Effector CD8-positive, alpha-beta T cell (primary cell): ENCODE measurements around the gene NHLRC3.
"Not testable (repeated sequence)": the region's sequence is repeated elsewhere in the genome, so short reads cannot be mapped to it uniquely, and the experiment has no call there.

Source experiments
- DNase-seq: peaks from one replicate; lab custom pipeline; 2025; lab: John Stamatoyannopoulos, UW
- total RNA-seq, 4 experiments: gene quantifications; one replicate each; lab custom pipeline; 2026; lab: John Stamatoyannopoulos, UW

Gene NHLRC3, protein sequence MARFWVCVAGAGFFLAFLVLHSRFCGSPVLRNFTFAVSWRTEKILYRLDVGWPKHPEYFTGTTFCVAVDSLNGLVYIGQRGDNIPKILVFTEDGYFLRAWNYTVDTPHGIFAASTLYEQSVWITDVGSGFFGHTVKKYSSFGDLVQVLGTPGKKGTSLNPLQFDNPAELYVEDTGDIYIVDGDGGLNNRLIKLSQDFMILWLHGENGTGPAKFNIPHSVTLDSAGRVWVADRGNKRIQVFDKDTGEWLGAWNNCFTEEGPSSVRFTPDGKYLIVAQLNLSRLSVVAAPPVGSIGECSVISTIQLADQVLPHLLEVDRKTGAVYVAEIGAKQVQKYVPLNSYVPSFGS
- total RNA-seq: 23.9 to 50.5 (median 32.9) reads per million in 4 experiments

DNA sequence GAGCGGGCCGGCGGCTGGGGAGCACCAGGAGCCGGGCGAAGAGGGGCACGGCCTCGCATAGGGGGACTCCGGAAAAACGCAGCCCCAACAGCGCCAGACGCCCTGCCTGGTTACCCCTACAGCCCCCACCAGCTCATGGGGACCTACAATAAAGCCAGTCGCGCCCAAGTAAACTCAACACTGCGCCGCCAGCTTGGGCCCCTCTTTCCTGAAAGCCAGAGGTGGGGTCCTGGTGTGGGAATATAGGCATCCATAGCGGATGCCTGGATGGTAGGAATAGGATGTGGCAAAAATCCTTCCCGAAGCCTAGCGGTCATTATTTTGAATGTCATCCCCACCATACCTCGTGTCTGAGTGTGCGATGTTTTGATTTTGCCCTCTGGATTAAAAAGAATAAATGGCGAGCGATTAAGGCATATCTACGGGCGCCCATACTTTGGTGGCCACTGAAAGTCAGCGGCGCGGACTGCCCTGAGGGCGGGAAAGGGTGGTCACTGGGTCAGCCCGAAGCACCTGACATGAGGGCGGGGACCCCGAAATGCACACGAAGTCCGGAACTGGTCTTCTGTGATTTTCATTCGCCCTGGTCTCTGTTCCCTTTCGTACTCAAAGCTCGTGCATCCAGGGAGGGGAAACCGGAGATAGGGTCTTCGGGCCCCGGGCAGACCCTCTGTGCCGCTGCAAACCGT, at the start of gene NHLRC3, which contains the start of gene PROSER1:
Gene NHLRC3, plus strand, starts transcription at position 577 of the 689 bp plus-strand sequence. CDS start 184 bp downstream, outside the sequence.
Gene PROSER1, minus strand, starts transcription at position 210 of the 689 bp plus-strand sequence. CDS start 847 bp downstream, outside the sequence.
- DNase-seq: peak; percentile 78

DNA sequence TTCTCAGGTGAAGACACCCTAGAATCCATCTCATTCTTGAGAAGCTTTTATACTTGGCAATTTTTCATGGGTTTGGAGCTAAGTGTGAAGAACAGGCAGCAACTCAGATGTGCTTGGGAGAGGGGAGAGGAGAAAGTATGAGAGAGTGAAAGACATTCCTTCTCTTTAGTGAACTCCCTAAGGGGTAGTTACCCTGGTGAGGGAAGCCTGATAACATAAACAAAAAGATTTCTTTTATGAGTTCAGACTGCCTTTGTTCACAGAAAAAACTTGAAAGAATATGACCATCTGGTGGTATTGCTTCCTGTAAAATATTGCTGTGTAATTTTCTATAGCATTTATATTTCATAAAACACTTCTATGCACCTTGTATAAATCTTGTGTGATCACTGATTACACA, 47.6 kb upstream of the NHLRC3 start, which contains the start of gene STOML3:
Gene STOML3, minus strand, starts transcription at position 139 of the 400 bp plus-strand sequence. Its CDS starts 110 bp downstream, at position 29.
- no peak for DNase-seq

DNA sequence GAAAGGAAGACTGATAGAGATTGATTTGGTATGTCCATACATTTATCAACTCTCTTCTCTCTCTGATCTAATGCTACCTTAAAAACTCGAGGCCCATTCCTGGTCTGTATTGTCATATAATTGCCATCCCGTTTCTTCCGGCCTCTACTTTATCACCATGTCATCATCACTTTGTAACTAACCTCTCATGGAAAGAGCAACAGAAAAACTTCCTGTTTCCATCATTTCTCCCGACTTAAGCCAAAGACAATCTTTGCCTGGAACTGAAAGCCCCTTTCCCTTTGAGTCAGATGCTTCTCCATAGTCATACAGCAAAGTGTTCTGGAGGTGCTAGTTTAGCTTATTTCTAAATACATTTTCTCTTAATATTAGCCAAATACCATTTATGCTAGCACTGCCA, 44.9 kb upstream of the NHLRC3 start:
- no peak for DNase-seq

DNA sequence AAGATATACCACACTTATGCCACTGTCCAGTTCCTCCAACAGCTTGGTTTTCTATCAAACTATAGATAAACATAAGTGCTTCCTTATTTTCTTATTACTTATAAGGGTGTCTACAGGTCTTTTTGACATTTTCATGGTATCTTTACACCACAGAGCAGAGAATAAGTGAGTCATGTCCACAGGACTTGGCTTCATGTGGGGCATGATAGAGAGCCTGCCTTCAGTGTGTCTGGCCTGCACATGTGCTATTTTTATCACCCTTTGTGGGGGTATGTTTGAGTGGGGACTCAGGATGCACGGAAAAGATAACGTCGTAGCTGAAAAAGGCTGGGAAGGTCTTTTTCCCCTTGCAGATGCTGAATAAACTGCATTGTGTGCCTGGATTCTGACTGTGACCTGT, 39.5 kb upstream of the NHLRC3 start:
- DNase-seq: no peak

DNA sequence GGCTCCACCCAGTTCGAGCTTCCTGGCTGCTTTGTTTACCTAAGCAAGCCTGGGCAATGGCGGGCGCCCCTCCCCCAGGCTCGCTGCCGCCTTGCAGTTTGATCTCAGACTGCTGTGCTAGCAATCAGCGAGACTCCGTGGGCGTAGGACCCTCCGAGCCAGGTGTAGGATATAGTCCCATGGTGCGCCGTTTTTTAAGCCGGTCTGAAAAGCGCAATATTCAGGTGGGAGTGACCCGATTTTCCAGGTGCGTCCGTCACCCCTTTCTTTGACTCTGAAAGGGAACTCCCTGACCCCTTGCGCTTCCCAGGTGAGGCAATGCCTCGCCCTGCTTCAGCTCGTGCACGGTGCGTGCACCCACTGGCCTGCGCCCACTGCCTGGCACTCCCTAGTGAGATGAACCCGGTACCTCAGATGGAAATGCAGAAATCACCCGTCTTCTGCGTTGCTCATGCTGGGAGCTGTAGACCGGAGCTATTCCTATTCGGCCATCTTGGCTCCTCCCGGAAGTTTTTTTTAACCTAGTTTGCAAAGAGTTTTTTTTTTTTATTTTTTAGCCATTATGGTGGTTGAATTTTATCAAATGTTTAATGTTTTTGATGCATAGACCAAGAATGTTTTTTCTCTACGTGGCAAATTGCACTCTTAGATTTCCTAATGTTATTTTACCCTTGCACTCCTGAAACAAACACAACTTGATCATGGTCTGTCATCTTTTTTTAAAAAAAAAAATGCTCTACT, 31.7 kb upstream of the NHLRC3 start:
- not testable (repeated sequence) for DNase-seq

DNA sequence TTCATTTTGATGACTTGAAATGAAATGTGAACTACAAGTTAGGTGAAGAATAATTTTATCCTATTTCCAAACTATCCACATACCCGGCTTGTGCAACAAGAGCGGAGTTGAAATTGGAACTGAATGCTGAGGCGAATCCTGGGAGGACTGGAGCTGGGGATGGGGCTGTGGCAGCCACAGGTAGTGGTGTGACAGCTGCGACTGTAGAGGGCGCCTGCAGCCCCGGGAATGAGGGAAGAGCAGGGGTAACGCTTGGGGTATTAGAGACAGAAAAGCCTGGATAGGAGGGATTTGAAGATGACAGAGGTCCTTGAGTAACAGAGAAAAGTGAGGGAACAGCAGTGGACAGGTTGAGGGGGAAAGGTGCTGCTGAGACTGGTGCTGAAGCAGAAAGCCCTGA, 25.6 kb upstream of the NHLRC3 start:
- DNase-seq: no peak

DNA sequence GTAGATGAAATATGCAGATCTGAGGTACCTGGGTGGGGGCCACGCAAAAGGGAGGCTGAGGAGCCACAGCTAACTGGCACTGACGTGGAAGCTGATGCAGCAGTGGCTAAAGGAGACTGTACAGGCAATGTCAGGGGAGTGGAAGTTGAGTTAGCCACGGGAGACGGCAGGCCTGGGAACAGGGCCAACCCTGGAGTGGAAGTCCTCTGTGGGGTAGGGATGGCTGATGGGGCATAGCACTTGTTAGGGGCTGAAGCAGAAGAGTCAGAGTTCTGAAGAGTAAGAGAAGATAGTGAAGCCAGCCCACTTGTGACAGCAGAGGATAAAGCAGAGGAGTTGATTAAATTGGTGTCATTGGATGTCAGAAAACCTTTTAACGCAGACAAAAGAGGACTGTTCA, 24.8 kb upstream of the NHLRC3 start:
- no peak for DNase-seq

DNA sequence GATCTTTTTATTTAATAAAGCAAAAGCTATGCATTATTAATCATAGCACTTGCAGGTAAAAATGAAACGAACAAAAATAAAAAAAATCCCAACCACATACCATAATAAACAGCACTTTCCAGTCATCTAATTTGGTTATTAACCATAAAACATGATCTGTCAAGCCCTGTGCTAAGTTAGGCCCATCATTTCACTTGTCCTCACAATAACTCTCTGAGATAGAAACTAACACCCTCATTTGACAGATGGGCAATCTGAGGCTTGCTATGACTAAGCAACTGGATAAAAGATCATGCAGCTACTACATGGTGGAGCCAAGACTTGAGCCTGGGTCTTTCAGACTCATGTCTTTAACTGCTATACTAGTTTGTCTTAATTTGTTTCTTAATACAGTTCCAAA, 22.2 kb upstream of the NHLRC3 start:
- no peak for DNase-seq

DNA sequence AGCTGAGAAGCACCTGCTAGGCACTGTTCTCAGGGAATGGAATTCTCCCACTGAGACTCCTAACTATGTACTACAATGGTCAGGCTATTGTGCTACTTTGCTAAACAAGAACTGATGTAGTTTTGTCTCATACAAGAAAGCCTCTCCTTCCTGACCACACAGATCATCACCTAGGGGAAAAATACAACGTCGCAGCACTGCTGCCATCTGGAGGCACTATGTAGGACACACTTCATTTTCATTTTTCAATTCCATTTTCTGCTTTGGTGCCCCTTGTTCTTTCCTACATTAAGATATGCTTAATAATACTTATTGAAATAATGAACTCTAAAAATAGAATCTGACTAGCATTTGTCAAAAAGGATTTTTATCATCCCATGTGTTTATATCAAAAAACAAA, 21.5 kb upstream of the NHLRC3 start:
- DNase-seq: no peak

DNA sequence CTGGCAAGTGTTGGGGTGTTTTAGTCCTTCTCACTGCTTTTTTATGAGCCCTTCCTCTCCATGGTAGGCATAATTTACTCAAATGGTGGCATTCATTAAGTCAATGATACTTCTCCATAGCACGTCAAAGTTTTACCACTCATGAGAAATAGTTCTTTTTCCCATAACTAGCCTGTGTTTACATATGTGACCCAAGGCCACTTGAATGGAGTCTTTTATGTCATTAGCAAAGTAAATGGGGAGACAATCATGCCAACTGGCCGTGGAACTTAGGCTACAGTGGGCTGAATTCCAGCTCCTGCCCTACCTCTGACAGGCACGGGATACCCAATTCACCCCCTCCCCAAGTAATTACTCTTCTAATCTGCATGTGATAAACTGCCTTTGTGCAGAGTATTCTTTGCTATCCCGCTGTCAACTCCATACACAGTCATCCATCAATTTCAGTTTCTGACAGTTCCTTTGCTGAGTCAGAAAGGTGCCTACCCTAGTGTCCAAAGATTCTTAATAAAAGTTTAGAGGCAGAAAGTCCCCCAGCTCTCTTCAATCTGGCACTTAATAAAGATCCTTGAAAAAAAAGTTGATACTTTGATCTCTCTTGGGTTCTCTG, 17.3 kb upstream of the NHLRC3 start:
- DNase-seq: no peak

DNA sequence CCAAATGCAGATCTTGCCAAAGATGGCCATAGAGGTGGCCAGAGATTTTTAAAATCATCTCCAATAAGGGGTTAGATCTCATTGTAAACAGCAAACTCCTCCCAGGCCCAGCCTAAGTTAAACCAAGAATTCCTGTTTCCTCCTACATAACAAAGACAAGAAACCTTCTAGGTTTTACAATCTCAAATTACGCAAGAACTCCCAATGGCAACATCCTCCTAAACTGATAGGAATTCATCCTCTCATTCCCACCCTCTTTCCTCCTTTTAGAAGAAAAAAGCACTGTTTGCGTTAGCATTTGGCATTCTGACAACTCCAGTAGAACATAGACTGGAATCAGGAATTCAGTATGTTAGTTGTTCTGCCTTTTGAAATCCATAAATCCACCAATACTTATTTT, 14.9 kb upstream of the NHLRC3 start:
- no peak for DNase-seq

DNA sequence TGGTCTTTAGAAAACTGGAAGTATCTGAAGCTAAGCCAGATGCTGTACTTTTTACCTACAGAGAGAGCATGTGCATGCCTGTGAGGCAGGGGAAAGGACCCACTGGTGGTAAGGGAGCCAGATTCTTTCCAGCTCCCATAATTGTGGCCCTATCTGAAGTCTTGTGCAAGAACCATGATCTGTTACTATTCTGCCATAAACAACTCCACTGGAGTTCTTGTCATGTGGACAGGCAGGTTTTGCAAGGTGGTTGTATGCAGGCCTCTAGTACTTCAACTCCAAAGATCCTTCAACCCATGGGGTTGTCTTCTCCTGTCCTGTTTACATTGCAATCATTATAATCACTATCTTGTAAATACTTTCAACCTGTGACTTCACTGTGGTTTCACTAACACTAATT, 14.5 kb upstream of the NHLRC3 start:
- DNase-seq: no peak

DNA sequence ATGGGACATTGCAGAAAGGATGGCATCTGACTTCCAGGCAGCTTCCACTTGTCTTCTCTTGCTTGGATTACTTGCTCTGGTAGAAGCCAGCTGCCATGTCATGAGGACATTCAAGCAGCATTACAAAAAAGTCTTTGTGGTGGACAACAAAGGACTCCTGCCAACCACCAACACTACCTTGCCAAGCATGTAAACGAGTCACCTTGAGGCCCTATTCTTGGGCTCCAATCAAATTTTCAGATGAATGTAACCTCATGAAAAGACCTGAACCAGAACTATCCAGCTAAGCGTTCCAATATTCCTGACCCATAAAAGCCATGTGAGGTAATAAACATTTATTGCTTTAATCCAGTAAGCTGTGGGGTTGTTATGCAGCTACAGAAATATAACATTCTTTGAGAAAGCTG, 12.8 kb upstream of the NHLRC3 start:
- DNase-seq: no peak

DNA sequence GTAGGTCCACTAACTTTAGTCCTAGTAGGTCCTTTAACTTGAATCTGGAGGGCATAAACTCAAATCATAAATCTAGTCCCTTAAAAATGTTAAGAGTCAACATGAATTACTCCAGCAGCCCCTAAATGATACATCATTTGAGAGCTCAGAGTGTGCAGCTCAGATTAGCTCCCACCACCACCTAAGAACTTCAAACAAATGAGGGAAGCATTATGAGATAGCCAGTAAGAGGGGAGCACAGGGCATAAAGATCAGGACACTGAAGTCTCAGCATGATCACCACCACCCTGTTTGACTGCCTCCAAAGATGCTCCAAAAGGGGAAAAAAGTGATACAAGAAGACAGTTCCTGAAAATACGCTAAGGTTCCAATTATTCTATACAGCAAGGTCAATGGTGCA, 6.1 kb upstream of the NHLRC3 start:
- no peak for DNase-seq

DNA sequence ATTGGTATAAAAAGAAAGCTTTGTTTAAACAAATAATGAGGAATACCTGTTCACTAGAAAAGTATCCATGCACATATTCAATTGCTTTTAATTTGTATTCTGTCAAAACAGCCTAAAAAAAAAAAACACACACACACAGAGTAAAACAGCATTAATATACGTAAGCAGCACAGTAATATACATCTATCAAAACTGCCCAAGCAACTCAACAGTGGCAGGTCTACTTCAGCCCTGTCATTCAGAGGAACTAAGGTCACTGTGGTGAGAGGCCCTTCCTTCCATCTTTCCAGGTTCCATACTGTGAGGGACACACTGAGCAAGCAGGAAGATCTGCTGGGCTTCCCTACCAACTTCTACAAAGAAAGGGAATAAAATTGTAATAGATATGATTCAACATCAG, 4.2 kb upstream of the NHLRC3 start:
- no peak for DNase-seq

DNA sequence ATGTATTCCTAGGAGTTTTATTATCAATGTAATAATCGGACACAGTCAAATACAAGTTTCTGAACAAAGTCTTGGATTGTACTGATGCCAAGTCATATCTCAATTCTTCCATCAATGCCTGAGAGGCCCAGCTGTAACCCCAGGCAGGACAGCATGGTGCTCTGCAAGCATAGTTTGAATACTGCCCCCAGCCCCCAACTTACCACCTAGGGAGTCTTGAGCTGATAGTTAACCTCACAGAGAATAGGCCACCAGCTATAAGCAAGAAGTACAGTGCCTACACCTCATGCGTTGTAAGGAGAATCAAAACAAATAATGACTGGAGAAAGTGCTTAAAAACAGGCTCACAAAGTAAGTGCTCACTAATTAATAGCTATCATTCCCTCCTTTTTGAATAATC, 3.1 kb upstream of the NHLRC3 start:
- no peak for DNase-seq

DNA sequence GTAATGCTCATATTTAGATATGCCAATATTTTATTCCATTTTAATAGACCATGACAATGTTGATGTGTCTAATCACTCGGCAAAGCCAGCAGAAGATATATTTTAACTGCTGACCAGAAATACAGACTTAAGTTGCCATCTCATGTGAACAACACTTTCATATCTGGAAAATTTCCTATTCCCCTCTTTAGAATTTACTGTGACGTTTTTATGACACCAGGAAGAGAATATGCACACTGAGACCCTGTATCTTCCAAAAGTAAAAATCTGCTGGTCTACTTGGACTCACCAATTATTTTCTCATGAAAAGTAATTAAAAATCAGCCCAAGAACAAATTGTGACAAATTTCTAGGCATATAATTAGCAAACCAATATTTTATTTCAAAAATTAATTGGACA, 2.5 kb upstream of the NHLRC3 start:
- no peak for DNase-seq

DNA sequence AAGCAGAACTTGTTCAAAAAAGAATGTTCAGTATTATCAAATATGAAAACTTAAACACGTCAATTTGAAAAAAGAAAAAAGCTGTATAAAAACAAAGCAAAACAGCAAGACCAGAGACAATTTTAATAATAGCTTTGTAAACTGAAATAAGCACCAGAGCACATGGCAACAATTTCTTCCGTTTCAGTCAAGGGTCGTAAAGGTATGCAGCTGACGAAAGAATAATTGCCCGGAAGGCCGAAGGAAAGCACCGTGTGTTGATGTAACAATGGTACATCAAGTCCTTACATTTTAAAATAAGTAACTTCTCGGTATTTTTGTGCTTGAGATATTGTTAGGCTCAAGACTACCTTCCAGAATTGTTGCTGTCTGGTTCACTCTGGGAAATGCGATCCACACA, 2.0 kb upstream of the NHLRC3 start:
- DNase-seq: no peak

DNA sequence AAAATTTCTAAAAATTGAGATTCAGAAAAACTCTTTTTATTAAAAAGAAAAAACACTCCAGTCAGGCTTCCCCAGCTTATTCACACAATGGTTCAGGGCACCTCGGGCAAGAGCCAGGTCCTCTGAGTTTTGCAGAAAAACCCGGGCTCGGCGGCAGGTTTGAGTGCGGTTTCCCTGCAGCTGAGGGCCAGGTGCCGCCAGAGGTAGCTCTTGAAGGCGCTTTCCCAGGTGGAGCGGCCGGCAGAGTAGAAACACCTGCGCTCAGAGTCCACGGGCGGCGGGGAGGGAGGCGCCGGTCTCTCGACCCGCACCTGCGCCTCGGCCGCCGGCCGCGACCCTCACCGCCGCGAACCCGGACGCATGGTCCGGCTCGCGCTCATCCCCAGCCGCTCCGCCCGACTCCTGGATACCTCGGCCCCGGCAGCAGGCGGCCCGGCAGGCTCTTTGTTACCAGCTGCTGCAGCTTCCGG, 811 bp upstream of the NHLRC3 start:
- DNase-seq: peak; percentile 33

DNA sequence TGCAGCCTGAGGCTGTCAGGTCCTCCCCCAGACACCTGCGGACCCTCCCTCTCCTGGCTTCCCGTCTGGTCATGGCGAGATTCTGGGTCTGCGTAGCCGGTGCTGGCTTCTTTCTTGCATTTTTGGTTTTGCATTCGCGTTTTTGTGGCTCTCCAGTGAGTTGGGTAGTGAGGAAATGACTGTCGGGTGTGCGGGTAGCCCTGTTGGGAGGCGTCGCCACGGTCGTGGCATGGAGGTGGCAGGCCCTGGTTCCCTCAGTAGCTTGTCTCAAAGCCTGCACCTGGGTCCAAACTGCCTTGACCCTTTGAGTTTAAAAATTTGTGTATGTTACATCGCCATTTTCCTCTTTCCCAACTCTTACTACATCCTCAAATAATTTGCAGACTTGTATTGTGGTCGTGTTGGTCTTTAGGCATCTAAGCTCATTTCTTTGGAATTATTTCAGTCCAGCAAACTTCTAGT, 344 bp downstream of the NHLRC3 start:
- peak; percentile 30 for DNase-seq

DNA sequence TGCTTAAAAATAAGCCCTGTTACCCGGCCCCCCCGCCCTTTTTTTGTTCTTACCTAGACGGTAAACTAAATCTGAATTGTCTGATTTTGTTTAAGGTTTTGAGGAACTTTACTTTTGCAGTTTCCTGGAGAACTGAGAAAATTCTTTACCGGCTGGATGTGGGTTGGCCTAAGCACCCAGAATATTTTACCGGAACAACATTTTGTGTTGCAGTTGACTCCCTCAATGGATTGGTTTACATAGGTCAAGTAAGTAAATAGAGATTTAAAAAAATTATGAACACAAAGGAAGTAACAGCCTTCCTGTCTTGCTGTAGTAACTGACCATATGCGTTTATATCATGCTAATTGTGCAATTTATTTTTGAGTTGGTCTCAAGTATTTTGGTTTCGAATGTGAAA, 785 bp downstream of the NHLRC3 start:
- no peak for DNase-seq

DNA sequence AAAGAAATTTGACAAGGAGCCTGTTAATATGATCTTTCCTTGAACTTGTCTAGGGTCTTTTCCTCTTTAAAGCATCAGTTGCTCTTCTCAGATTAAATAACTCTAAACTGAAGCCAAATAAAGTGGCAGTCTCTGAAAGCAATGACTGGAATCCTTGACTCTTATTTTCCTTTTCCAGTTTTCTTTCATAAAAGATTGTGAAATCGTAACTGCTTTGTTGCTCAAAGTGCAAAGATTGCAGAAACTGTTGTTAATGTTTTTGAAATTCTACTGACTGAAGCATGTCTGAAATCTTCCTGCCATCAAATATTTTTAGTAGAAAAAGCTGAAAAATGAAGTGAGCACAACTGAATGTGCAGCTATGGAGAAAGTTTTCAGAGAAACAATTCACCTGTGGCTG, 1.9 kb downstream of the NHLRC3 start:
- no peak for DNase-seq
